Activated naive CD4-positive, alpha-beta T cell treated with anti-CD3 and anti-CD28 coated beads, Interleukin-2, amount 10 ng/mL, durations not matched to agents 7 days and 5 days (primary cell): ENCODE results near the gene SSRP1.
"Not testable (repeated sequence)": the region's sequence is repeated elsewhere in the genome, so short reads cannot be mapped to it uniquely, and the experiment has no call there.

Experiments used
- CTCF ChIA-PET: fragments of 350-600 bp; sonication (Branson Sonifier 250); formaldehyde crosslinking; loops from one replicate; lab custom pipeline; 2021; ENCODE audit warnings: antibody characterized with exemption; lab: Charles Lee
- DNase-seq: peaks from one replicate; pipeline ENCODE4 v3.0.0-alpha.2; 2020
- H3K27ac Mint-ChIP-seq: one replicate; pipeline ENCODE4 v1.8.0; 2021; ENCODE audit warnings: mild to moderate bottlenecking, moderate library complexity, mixed read lengths
- H3K27me3 Mint-ChIP-seq: one replicate; pipeline ENCODE4 v1.8.0; 2021; ENCODE audit warnings: mild to moderate bottlenecking, mixed read lengths
- H3K36me3 Mint-ChIP-seq: one replicate; pipeline ENCODE4 v1.8.0; 2021; ENCODE audit warnings: mixed read lengths
- H3K4me1 Mint-ChIP-seq: one replicate; pipeline ENCODE4 v1.8.0; 2021; ENCODE audit warnings: mixed read lengths
- H3K4me3 Mint-ChIP-seq: one replicate; pipeline ENCODE4 v1.8.0; 2021; ENCODE audit warnings: mild to moderate bottlenecking, moderate library complexity, mixed read lengths
- H3K9me3 Mint-ChIP-seq: one replicate; pipeline ENCODE4 v1.8.0; 2021; ENCODE audit warnings: mixed read lengths

The SSRP1 gene

DNA sequence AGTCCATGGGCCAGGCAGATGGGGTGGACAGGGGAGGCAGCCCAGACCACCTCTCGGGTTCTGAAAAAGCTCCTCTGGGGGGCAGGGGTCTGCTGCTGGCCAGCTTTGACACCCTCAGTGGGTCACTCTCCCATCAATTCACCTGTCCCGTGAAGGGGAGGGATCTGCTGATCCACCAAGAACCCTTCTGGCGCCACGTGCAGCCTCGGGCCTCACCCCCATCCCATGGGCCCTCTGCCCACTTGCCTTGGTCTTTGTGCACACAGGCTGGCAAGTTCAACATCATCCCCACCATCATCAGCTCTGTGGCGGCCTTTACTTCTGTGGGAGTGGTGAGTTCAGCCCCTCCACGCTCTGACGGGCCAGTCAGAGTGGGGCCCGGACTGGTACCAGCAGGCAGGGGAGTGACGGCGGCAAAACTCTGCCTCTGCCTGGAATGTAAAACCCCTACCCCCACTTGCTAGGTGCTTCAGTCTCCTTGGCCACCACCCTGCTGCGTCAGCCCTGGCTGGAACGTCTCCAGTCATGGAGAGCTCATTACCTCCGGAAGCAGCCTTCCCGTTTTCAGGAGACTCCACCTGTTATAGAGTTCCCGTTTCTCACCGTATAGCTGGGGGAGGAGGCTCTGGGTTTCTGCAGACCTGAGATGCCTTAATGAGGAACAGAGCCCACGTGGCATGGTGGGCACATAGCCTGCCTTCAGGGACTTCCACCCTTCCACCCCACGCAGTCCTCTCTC is 32.6 kb upstream of the SSRP1 start:
- CTCF ChIA-PET: interaction anchor here (1.2 kb wide), 1 partner anchor 9 kb away, joined by 3 read pairs; no protein-coding TSS in a partner anchor
- H3K4me1 Mint-ChIP-seq: no peaks in the 10 kb centered on the region
- H3K27me3 Mint-ChIP-seq: peaks cover 38% of the 10 kb centered on the region
- no peak for DNase-seq
- H3K9me3 Mint-ChIP-seq: no peaks in the 10 kb centered on the region
- H3K36me3 Mint-ChIP-seq: no peaks in the 10 kb centered on the region
- no peak overlapping the region for H3K27ac Mint-ChIP-seq
- H3K4me3 Mint-ChIP-seq: no peak overlapping the region

DNA sequence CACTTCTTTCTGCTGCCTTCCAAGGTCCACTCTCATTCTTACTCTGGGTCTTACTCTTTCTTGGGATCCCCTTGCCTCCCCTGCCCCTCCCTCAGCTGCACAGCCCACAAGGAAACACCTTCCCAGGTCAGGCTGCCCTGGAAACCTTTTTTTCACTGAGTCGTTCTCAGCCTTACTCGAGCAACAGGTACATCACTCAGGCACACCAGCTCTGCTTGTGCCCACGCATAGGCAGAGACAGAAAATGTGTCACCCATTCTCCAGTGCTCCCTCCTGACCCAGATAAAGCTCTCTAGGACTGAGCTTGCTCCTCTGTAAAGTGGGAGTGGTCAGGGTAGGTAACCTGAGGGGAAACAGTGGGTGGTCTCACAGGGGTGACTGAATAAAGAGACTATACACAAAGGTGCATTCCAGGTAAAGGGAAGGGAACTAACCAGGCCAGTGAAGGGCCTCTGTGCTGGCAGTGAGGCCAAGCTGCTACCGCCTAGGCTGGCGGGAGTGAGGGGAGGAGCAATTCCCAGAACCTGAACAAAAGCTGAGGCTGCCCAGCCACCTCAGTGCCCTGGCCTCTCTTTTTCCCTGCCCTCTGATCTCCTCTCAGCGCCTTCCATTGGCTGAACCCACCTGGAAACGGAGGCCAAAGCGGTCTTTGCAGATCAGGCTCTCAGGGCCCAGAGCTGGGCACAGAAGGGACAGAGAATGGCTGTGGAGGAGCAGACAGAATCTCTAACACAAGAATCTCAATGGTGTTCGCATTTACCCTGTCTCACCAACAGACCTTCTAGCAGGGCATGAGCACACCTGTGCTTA is 29.4 kb upstream of the SSRP1 start:
- Mint-ChIP-seq H3K9me3 (no peaks in the 10 kb centered on the region), H3K36me3 (no peaks in the 10 kb centered on the region), H3K27ac (no peak overlapping the region), H3K27me3 (peaks cover 56% of the 10 kb centered on the region), H3K4me3 (no peak overlapping the region), H3K4me1 (no peaks in the 10 kb centered on the region)
- CTCF ChIA-PET: interaction anchor here (0.9 kb wide), 1 partner anchor 88 kb away, joined by 3 read pairs; no protein-coding TSS in a partner anchor
- no peak for DNase-seq

DNA sequence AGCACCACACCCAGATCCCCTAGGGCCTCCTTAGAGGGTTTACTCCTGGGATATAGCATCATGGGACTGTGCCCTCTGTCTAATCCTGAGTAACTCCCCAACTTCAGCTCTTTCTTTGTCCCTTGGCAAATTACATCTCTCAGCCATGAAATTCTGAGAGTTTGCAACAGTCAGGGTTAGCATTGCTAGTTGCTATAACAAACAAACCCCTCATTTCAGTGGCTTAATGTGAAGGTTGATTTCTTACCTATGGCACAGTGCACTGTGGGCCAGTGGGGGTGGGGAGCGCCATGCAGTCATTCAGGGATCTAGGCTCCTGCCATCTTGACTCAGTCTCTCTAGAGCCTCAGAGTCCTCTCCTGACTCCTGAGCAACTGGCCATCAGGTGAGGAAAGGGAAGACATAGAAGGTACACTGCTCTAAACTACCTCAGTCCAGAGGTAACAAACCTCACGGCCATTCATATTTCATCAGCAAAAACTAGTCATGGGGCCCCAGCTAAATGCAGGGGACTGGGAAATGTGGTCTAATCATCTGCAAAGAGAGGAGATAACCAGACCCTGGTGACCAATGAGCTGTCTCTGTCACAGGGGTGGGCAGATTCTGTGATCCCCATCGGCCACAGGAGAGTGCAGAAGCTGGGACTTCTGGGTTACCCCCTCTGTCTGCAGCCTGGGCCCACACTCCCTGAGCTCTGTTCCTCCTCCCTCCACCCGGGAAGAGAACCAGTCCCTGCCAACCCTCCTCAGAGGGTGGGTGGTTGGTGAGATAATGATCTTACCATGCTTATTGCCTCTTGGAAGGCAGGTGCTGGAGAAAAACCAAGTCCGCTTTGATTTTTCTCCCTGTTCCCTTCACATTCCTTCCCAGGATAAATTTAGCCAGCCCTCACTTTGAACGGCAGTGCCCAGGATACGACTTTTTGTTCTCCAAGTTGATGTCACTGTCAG is 27.7 kb upstream of the SSRP1 start:
- Mint-ChIP-seq H3K4me3 (no peak overlapping the region), H3K27ac (no peak overlapping the region), H3K27me3 (peaks cover 50% of the 10 kb centered on the region), H3K36me3 (no peaks in the 10 kb centered on the region), H3K9me3 (no peaks in the 10 kb centered on the region), H3K4me1 (no peaks in the 10 kb centered on the region)
- DNase-seq: no peak
- CTCF ChIA-PET: interaction anchor here (1.0 kb wide), 1 partner anchor 163 kb away, joined by 4 read pairs; no protein-coding TSS in a partner anchor

DNA sequence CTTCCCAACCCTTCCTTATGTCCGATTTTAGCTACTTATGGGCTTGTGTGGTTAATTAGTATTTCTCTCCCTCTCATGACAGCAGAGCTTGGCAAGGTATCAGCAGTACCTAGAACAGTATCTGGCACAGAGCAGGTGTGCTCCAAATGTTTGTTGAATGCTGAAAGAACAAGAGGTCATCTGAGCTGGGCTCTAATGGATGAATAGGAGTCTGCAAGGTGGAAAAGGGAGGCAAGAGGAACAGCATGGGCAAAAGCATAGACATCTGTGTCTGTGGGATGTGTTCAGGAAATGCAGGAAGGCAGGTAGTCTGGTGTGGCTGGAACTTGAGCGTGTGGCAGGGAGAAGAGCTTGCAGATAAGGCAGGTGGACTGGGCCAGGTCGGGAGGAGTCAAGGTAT is 26.2 kb upstream of the SSRP1 start:
- no peaks in the 10 kb centered on the region for H3K36me3 Mint-ChIP-seq
- H3K4me1 Mint-ChIP-seq: no peaks in the 10 kb centered on the region
- H3K9me3 Mint-ChIP-seq: no peaks in the 10 kb centered on the region
- H3K27ac Mint-ChIP-seq: no peak overlapping the region
- CTCF ChIA-PET: interaction anchor here (0.9 kb wide), 1 partner anchor 438 kb away, joined by 5 read pairs; no protein-coding TSS in a partner anchor
- H3K27me3 Mint-ChIP-seq: peaks cover 45% of the 10 kb centered on the region
- no peak for DNase-seq
- no peak overlapping the region for H3K4me3 Mint-ChIP-seq

DNA sequence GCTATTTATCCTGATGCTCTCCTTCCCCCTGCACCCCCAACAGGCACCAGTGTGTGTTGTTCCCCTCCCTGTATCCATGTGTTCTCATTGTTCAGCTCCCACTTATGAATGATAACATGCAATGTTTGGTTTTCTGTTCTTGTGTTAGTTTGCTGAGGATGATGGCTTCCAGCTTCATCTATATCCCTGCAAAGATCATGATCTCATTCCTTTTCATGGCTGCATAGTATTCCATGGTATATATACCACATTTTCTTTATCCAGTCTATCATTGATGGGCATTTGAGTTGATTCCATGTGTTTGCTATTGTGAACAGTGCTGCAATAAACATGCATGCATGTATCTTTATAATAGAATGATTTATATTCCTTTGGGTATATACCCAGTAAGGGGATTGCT is 25.7 kb upstream of the SSRP1 start:
- not testable (repeated sequence) for H3K36me3 Mint-ChIP-seq, H3K4me3 Mint-ChIP-seq, H3K27ac Mint-ChIP-seq, H3K9me3 Mint-ChIP-seq, DNase-seq, H3K4me1 Mint-ChIP-seq
- CTCF ChIA-PET: interaction anchor here (0.9 kb wide), 1 partner anchor 439 kb away, joined by 5 read pairs; no protein-coding TSS in a partner anchor
- H3K27me3 Mint-ChIP-seq: peaks cover 46% of the 10 kb centered on the region

DNA sequence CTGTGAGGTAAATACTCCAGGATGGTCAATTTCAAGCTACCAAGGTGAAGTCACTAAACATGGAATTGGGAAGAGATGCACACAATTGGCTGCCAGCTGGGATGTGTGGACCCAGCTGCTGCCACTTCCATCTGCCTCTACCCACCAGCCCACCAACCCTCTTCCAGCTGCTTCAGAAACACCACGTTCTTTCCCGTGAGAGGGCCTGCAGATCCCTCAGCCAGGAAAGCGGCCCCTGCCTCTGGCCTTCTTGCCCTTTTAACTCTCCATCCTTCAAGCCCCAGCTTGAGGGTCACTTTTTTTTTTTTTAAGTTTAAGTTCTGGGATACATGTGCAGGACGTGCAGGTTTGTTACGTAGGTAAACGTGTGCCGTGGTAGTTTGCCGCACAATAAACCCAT is 25.3 kb upstream of the SSRP1 start:
- Mint-ChIP-seq H3K4me3 (no peak overlapping the region), H3K9me3 (no peaks in the 10 kb centered on the region), H3K27me3 (peaks cover 47% of the 10 kb centered on the region), H3K36me3 (no peaks in the 10 kb centered on the region), H3K4me1 (no peaks in the 10 kb centered on the region), H3K27ac (no peak overlapping the region)
- no peak for DNase-seq
- CTCF ChIA-PET: no interaction called here

DNA sequence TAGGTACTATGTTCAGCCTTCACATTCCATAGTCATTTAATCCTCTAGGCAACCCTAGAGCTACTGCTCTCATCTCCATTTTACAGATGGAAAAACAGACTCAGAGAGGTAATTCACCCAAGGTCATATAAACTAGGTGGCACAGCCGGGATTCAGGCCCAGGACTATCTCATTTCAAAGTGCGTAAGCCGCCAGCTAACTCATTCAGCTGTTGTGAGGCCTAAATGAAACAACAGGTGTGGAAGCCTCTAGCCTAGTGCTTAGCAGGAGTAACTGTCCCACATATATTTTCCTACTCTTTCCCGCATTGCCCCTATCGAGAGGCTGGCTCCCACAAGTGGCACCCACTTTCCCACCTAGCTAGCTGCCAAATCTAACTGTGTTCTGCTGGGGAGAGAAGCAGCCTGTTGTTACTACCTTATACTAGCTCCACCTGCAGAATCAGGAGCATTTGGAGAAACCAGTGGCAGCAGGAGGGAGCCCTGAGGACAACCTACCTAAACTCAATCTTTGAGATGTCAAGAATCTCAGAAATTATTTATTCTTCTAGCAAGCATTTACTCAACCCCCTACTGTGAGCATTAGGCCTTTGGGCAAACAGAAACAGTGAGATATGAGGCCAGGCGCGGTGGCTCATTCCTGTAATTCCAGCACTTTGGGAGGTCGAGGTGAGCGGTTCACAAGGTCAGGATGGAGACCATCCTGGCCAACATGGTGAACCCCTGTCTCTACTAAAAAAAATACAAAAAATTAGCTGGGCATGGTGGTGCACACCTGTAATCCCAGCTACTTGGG is 24.4 kb upstream of the SSRP1 start:
- no peaks in the 10 kb centered on the region for H3K9me3 Mint-ChIP-seq
- no peaks in the 10 kb centered on the region for H3K36me3 Mint-ChIP-seq
- H3K4me1 Mint-ChIP-seq: no peaks in the 10 kb centered on the region
- H3K4me3 Mint-ChIP-seq: no peak overlapping the region
- peaks cover 43% of the 10 kb centered on the region for H3K27me3 Mint-ChIP-seq
- H3K27ac Mint-ChIP-seq: no peak overlapping the region
- DNase-seq: no peak
- CTCF ChIA-PET: interaction anchor here (0.6 to 1.2 kb wide), 2 partner anchors 14 to 1021 kb away, joined by 4 read pairs; no protein-coding TSS in a partner anchor

DNA sequence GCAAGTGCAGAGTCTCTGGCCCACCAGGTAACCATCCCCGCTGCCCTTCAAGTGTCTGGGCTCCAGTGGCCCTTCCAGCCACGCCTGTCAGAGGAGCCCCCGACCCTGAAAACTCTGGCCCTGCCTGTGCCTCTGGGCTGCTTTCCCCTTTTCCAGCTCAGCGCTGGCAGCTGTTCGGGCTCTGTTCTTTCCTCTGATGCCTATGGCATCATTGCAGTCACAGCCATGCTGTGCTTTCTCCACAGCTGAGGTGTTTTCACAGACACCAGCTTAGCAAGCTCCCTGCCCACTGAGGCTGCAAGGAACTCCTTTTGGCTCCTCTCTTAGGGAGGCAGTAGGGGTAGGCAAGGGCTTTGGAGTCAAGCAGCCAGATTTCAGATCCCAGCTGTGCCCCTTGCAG is 23.7 kb upstream of the SSRP1 start:
- DNase-seq: no peak
- H3K27ac Mint-ChIP-seq: no peak overlapping the region
- CTCF ChIA-PET: interaction anchor here (0.6 to 1.2 kb wide), 3 partner anchors 9 to 1022 kb away, joined by 3 to 4 read pairs (median 4); no protein-coding TSS in a partner anchor

DNA sequence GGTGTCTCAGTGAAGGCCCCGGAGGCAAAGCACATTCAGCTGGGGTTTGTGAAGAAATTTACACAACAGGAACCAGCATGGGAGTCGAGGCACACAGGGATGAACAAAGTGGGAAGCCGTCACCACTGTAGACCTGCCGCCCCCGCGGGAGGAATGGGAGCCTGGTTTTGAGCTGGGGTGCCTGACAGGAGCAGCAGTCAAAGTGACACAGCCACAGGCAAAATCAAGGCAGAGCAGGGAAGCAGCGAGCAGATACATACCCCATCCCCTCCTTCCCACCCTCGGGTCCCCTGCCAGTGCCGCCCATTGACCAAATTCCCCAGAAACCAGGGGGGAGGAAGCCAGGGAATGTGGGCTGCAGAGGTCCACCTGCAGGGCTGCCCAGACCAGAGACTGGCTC is 23.3 kb upstream of the SSRP1 start:
- Mint-ChIP-seq H3K4me3 (no peak overlapping the region), H3K27me3 (peaks cover 45% of the 10 kb centered on the region), H3K4me1 (no peaks in the 10 kb centered on the region), H3K36me3 (no peaks in the 10 kb centered on the region), H3K27ac (no peak overlapping the region), H3K9me3 (no peaks in the 10 kb centered on the region)
- DNase-seq: no peak
- CTCF ChIA-PET: interaction anchor here (0.9 to 1.2 kb wide), 2 partner anchors 9 to 13 kb away, joined by 3 to 4 read pairs; no protein-coding TSS in a partner anchor

More for the DNA sequence above, 23.7 kb upstream of the SSRP1 start:
- Mint-ChIP-seq H3K36me3 (no peaks in the 10 kb centered on the region), H3K4me3 (no peak overlapping the region), H3K9me3 (no peaks in the 10 kb centered on the region), H3K4me1 (no peaks in the 10 kb centered on the region), H3K27me3 (peaks cover 45% of the 10 kb centered on the region)

DNA sequence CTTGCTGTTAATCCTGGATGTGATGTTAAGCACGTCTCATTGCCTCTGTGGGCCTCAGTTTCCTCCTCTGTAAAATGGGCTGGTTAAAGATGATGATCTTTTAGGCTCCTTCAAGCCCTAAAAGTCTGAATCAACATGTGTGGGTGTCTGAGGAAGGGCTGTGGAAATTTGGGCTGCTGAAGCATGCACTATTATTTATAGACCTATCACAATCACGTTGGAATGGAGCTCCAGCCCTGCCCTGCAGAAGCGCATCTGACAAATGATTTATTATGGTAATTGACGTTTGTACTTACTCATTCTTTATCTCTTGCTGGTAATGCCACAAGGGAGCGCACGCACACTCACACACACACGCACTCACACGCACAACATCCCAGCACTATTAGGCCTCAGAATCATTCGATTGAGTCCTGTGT is 22.9 kb upstream of the SSRP1 start:
- Mint-ChIP-seq H3K36me3 (no peaks in the 10 kb centered on the region), H3K27ac (no peak overlapping the region), H3K4me1 (no peaks in the 10 kb centered on the region), H3K9me3 (no peaks in the 10 kb centered on the region), H3K27me3 (peaks cover 48% of the 10 kb centered on the region), H3K4me3 (no peak overlapping the region)
- CTCF ChIA-PET: interaction anchor here (0.9 kb wide), 1 partner anchor 10 kb away, joined by 3 read pairs; no protein-coding TSS in a partner anchor
- no peak for DNase-seq

DNA sequence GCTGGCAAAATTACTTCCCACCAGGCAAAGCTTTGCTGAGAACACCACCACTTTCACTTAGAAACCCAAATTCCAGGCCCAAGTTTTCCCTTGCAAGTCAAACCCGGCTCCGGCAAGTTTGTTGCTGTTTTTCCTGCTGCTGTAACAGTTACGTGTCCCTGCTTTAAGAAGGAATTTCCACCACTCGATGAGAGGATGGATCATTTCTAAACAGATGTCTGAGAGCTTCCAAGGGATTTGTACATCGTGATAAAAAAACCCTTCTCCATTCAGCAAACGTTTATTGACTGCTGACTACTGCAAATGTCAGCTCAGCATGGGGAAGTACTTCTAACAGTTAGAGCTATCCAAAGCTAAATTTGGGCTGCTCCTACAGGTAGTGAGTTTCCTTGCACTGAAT is 22.2 kb upstream of the SSRP1 start:
- Mint-ChIP-seq H3K27me3 (peaks cover 51% of the 10 kb centered on the region), H3K27ac (no peak overlapping the region), H3K4me3 (no peak overlapping the region), H3K4me1 (no peaks in the 10 kb centered on the region), H3K36me3 (no peaks in the 10 kb centered on the region), H3K9me3 (no peaks in the 10 kb centered on the region)
- no peak for DNase-seq
- CTCF ChIA-PET: interaction anchor here (1.6 kb wide), 1 partner anchor 10 kb away, joined by 3 read pairs; no protein-coding TSS in a partner anchor

DNA sequence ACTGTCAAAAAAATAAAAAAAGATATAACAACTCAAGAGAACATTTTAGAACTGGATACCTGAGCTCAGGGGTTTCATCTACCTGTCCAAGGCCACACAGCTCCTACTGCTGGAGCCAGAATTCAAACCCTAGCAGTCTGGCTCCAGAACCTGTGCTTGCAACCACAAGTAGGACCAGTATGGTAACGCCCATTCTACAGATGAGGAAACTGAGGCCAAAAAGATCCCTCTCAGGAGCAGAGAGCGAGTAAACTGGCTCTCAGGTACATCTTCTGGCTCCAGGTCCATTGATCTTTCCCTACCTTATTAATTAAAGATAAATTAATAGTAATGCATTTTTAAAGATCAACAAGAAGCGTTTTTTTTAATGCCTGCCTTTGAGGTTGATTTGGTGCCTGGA is 21.6 kb upstream of the SSRP1 start:
- Mint-ChIP-seq H3K27me3 (peaks cover 52% of the 10 kb centered on the region), H3K27ac (no peak overlapping the region), H3K4me1 (no peaks in the 10 kb centered on the region), H3K9me3 (no peaks in the 10 kb centered on the region), H3K36me3 (no peaks in the 10 kb centered on the region), H3K4me3 (no peak overlapping the region)
- CTCF ChIA-PET: interaction anchor here (1.6 kb wide), 1 partner anchor 9 kb away, joined by 3 read pairs; no protein-coding TSS in a partner anchor
- no peak for DNase-seq

DNA sequence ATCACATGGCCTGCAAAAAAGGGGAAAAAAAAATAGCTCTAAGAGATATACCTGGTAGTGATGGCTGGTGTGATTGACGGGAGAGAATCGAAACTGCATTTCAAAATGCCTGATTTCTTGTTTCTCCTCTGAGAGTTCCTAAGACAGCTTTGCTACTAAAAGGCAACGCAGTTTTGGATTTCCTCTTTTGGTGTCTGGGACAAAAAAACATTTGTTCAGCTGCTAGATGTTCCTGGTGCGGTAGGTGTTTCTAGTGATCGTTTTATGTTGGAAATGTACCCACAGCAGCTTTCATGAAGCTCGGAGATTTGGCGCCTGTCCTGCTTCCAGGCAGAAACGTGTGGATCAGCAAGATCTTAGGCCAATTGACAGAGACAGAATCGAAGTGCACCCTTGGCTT is 20.6 kb upstream of the SSRP1 start:
- no peak for DNase-seq
- H3K9me3 Mint-ChIP-seq: peaks cover 2% of the 10 kb centered on the region
- no peaks in the 10 kb centered on the region for H3K36me3 Mint-ChIP-seq
- H3K4me1 Mint-ChIP-seq: no peaks in the 10 kb centered on the region
- CTCF ChIA-PET: interaction anchor here (0.7 to 1.6 kb wide), 4 partner anchors 8 to 137 kb away, joined by 3 to 8 read pairs (median 4); no protein-coding TSS in a partner anchor
- H3K27me3 Mint-ChIP-seq: peaks cover 48% of the 10 kb centered on the region
- no peak overlapping the region for H3K4me3 Mint-ChIP-seq
- no peak overlapping the region for H3K27ac Mint-ChIP-seq
